Activated effector memory CD4-positive, alpha-beta T cell treated with Interleukin-2 at 50 U/mL for 16 hours (primary cell): Measurements from ENCODE around the gene PAOX.
A peak's percentile ranks its signal among the peaks of the same experiment; 100 is the strongest.

Source experiments
- DNase-seq: peaks from one replicate; pipeline ENCODE4 v3.0.0-alpha.2; 2020

The PAOX gene

DNA sequence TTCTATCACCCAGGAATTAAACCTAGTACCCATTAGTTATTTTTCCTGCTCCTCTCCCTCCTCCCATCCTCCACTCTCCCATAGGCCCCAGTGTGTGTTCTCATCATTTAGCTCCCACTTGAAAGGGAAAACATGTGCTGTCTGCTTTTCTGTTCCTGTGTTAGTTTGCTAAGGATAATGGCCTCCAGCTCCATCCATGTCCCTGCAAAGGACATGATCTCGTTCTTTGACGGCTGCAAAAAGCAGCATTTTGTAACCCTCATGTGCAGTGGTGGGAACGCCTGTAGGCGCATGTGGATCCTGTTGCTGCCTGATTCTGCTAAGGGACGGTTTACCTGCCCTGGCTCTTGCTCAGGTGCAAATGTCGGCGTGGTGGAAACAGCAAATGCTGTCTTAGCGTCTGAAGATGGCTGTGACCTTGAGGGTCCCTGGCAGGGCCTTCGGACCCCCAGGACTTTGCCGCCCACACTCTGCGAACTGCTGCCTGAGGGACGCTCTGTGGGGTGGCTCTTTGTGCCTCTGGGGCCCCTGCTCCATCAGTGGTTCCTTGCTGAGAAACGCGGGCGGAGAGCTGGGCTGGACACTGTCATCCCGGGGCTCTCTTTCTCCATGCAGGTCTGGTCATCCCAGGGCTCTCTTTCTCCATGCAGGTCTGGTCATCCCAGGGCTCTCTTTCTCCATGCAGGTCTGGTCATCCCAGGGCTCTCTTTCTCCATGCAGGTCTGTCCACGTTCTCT, 9.3 kb downstream of the PAOX start:
- no peak for DNase-seq

DNA sequence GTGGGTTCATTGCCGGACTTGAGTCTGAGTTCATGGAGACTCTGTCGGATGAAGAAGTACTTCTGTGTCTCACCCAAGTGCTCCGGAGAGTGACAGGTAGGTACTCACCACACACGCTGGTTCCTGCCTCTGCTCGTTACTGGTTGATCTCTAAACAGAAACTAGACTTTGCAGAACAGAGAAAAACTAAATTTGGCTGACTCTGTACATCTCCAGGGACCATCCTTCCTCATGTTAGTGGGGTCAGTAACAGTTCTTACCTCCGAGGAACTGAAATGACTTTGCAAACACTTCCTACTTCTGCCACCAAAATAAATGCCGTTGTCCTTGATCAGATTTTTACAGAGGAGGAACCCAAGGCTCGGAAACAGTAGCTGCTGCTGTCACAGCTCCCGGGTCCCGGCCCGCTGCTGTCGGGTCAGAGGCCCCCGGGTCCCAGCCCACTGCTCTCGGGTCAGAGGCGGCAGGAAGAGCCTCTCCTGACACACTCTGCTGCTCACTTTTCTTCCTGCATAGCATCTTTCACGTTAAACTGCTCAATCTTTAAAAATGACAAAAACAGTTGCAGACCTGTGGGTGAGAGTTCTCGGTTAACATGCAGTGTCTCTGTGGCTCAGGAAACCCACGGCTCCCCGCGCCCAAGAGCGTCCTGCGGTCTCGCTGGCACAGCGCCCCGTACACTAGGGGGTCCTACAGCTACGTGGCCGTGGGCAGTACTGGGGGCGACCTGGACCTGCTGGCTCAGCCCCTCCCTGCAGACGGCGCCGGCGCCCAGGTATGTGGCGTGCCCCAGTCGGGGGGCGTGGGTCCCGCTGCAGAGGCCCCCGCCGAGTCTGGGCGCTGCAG, 10.1 kb downstream of the PAOX start:
- peak; percentile 27 for DNase-seq

DNA sequence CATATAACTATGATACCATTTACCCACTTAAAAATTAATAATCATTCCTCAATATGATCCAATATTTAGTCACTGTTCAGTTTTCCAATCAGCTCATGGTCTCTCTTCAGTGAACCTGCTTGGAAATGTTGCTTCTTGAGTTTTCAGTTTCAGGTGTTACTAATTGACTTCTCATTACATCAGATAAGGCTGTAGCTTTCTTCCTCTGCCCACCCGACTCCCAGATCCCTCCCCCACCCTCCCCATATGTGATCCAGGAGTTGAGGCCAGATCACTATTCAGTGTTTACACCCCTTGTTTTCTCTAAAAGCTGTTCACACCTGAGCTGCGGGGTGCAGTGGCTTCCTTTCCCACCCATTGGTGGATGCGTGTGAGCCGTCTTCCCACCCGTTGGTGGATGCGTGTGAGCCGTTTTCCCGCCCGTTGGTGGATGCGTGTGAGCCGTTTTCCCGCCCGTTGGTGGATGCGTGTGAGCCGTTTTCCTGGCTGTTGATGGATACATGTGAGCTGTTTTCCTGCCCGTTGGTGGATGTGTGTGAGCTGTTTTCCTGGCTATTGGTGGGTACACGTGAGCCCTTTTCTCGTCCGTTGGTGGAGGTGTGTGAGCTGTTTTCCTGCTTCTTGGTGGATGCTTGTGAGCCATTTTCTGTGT, 11.7 kb downstream of the PAOX start:
- no peak for DNase-seq

DNA sequence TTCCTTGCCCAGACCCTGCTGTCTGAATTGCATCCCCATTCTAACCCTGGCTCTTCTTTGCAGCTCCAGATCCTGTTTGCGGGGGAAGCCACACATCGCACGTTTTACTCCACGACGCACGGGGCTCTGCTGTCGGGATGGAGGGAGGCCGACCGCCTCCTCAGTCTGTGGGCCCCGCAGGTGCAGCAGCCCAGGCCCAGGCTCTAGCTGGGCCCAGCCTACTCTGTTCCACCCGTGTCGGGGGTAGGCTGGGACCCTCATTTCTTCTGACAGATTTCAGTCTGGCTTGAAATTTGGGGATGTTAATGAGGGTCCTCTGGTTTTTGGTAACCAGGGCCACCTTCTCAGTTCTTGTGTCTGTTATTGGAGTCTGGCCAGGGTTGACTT, 12.2 kb downstream of the PAOX start:
- no peak for DNase-seq

DNA sequence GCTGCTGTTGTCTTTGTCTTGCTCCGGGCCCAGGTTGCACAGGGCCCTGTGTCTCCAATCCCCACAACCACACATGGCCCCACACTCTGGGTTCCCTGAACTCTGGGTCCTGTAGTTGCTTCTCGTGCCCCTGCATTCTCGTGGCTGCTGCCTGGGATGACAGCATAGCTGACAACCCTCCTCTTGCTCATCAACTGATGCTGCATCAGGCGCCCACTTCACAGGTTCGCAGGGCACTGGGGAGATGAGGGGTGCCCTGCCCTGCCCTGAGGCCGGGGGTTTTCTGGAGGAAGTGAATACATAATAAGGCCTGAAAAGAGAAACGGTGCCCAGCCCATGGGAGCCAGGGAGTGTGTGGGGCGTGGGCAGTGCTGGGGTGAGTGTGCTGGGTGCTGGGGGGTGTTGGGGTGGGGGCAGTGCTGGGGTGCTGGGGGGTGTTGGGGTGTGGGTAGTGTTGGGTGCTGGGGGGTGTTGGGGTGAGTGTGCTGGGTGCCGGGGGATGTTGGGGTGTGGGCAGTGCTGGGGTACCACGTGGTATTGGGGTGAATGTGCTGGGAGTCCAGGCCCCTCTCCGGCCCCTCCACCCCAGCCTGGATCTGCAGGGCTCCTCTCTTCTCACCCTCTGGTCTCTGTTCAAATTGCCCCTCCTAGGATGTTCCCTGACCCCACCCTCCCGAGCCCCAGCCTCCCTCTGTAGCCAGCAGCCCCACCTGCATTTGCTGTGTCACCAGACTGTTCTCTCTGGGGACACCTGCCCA, 12.9 kb downstream of the PAOX start:
- no peak for DNase-seq

DNA sequence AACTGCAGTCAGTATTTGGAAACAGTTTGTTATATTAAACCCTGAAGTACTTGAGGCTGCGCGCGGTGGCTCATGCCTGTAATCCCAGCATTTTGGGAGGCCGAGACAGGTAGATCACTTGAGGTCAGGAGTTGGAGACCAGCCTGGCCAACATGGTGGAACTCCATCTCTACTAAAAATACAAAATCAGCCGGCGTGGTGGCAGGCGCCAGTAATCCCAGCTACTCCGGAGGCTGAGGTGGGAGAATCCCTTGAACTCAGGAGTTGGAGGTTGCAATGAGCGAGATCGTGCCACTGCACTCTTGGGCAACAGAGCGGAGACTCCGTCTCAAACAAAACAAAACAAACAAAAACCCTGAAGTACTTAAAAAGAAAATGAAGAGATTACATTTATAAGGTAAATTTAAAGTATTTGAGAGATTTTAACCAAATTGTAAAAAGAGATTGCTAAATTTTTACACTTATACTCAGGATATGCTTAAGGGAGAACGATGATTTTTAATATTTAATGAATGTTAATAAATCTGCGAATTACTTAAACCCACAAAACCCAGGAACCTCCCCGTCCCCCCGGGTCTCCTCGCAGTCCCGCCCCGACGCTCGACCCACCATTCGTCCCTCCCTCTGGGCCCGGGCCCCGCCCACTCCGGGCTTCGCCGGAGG, 14.5 kb downstream of the PAOX start:
- no peak for DNase-seq

DNA sequence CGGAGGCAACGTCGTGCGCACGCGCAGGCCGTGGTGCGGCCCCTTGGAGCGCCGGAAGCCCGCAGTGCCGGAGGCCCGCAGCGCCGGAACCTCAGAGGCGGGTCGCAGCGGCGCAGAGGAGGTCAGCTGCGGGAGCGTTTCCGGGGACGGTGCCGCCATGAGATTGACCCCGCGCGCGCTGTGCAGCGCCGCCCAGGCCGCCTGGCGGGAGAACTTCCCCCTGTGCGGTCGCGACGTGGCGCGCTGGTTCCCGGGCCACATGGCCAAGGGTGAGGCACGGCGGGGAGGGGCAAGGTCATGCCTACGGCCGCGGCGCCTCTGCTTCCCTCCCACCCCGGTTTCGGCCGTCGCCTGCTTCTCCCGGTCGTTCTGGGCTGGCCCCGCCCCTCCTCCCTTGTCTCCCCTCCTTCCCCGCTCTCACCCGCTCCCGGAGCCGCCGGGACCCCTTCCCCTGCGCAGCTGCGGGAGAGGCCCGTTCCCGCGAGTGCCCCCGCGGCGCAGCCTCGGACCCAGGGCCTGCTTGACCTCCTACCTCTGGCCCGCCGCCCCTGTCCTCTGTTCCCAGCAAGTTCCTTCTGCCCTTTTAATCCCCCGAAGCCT, 15.1 kb downstream of the PAOX start, which contains the start of gene MTG1:
MTG1 (plus strand) TSS at position 94 of the 600 bp plus-strand sequence; CDS start at position 158, 64 bp downstream.
- DNase-seq: peak; percentile 91

DNA sequence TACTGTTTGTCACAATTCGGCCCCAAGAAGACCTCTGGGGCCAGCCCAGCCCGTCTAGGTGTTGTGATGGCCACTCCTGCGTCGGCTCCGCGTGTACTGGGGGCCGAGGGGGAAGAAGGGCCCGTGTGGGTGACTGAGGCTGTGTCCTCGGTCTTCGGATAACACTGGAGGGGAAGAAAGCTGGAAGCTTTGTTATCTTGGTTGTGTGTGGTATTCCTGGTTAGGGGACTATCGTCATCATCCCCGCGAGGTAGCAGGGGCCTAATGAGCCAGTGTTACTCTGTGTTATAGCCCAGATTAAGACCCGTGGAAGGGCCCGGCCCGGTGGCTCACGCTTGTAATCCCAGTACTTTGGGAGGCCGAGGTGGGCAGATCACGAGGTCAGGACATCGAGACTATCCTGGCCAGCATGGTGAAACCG, 15.7 kb downstream of the PAOX start:
- DNase-seq: no peak

DNA sequence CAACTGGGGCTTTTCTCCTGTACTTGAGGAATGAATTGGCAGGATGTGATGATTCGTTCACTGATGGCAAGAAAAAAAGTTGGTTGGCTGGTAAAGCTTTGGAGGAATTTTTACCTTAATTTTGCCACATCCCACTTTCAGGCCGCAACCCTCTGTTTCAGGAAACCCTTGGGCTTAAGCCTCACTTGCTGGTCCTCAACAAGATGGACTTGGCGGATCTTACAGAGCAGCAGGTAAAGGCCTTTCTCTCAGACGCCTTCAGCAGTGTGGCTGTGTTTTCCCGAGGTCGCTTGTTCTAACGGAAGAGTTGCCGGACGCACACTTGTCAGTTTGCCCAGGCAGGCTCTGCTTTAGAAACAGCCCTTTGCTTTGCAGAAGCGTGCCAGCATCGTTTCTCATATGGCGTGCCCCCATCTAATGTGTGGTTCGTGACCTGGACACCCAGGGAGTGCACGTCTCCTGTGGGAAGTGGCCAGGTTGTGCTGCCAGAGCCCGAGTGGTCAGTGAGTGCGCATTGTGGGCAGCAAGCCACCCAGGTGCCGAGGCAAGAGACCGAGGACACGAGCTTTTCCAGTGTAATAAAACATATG, 17.1 kb downstream of the PAOX start:
- DNase-seq: no peak

DNA sequence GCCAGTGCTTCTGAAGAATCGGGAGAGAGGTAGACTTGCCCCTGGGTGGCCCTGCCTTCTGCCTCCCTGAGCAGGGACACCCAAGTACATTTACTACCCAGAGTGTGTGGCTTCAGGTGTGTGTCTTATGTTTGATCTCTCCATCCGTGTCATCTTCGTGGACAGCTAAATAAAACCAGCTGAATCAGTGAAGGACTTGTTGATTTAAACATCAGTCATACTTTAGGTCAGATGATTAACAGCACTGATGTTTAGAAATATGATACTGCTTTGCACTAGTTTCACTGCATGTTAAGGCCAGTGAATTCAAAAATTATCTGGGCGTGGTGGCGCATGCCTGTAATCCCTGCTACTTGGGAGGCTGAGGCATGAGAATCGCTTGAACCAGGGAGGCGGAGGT, 18.9 kb downstream of the PAOX start:
- no peak for DNase-seq

DNA sequence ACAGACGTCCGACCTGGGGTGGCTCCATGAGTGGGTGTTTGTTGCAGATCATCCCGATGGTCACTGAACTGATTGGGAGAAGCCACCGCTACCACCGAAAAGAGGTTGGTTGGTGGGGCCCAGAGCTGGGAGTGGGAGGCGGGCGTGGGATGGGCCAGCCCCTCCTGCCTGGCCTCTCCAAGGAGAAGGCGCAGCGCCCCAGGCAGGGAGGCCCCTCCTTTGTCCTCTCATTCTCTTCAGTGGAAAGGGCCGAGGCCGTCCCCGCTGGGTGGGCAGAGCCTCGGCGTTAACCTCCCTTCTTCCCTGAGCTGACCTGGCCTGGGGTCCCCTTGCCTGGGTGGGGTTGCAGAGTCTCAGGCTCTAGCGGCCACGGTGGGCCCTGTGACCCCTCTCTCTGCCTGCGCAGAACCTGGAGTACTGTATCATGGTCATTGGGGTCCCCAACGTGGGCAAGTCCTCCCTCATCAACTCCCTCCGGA, 20.1 kb downstream of the PAOX start:
- no peak for DNase-seq

DNA sequence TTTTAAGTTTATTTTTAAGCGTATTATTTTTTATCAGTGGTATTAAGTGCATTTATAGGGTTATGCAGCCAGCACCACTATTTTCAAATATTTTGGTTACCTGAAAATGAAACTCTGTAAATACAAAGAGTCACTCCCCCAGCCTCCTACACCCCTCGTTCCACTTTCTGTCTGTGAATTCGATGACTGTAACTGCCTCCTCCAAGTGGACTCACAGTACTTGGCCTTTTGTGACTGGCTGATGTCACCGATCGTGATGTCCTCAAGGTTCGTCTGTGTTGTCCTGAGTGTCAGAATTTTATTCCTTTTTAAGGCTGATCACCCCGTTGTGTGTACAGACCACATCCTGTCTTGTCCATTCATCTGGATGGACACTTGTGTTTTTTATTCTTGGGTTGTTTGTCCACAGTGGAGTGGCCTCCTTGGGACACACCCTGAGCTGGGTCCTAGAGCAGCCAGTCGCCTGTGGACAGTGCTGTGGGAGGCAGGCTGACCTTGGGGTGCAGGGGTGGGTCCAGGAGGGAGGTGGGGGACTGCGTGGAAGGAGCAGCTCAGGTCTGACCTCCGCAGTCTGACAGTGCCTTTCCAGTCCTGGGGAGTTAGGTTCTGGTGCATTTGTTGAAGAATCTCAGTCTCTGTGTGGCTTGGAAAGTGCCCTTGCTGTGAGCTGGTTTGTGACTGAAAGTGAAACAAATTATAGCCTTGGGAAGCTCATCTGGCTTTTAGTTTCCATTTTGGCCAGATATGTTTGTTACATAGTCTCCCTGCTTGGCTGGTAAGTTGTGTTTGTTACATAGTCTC, 21.8 kb downstream of the PAOX start:
- no peak for DNase-seq

DNA sequence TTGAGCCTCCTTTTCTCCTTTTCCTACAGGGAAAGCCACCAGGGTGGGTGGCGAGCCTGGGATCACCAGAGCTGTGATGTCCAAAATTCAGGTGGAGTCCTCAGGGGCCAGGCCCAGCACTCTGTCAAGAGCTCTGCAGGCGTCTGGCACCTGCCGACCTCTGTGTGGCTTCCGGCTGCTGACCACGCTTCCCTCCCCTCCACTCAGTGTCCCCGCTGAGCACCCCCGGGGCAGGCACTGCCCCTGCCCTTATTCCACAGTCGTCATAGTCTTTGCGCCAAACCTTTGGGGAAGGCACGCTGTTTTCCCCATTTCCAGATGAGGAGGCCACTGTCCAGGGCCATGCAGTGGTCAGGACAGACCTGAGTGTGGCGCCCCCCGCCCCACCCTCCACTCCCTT, 22.4 kb downstream of the PAOX start:
- DNase-seq: no peak

DNA sequence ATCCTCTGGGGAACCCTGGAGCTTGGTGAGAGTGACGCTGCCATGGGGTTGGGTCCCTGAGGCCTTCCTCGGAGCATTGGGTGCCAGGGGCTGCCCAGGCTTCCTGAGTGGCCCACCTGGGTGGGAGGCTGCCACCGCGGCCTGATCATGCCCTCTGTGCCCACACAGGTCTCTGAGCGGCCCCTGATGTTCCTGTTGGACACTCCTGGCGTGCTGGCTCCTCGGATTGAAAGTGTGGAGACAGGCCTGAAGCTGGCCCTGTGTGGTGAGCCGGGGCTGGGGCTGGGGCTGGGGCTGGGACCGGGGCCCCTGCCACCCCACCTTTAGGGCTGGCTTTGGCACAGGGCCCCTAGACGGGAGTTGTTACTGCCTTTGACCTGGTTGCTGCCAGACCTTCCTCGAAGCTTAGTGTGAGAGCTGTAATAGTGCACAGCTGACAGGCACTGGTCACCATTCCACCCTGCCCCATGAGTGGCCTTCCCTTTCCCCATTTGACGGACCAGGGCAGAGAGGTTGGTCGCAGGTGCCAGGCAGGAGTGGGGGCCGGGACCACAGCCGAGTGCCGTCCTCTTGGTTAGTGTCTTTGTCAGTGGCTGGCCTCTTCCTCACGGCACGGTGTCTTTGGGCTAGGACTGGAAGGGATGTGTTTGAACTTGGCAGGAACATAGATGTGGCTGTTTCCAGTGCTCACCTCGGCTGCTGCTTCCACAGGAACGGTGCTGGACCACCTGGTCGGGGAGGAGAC, 23.1 kb downstream of the PAOX start:
- DNase-seq: no peak

DNA sequence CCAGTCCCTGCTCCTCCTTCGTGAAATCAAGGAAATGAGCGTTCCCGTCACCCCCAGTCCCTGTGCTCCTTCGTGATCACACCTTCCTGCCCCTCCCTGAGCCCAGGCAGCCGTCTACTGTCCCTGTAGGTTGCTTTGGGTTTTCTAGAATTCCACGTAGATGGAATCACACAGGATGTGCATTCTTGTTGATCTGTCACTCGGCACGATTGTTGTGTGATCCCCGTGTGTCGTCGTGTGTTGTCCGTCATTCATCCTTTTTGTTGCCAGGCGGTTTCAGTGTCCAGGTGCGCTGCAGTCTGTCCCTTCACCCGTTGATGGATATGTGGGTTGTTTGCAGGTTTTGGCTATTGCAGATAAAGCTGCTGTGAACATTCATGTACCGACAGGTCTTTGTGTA, 24.3 kb downstream of the PAOX start:
- no peak for DNase-seq

DNA sequence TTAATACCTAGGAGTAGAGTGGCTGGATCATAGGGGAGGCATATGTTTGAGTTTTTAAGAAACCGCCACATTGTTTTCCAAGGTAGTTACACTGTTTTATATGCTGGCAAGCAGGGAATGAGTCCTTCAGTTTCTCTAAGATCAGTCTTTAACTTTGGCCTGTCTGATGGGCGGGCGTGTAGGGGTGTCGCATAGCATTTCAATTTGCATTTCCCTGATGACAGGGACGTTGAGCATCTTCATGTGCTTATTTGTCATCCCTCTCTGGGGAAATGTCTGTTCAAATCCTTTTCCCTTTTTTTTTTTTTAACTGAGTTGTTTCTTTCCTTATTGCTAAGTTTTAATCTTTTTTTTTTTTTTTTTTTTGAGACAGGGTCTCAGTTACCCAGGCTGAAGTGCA, 24.7 kb downstream of the PAOX start:
- no peak for DNase-seq

DNA sequence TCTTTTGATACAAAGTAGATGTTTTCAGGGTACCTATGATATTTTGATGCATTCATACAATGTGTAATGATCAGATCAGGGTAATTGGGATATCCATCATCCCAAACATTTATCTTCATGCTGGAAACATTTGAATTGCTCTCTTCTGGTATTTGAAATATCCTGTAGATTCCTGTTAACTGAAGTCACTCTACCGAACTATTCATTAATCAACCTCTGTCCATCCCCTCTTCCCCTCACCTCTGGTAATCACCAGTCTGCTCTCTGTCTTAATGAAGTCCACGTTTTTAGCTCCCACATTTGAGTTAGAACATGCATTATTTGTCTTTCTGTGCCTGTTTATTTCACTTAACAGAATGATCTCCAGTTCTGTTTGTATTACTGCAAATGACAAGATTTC, 26.2 kb downstream of the PAOX start:
- no peak for DNase-seq

DNA sequence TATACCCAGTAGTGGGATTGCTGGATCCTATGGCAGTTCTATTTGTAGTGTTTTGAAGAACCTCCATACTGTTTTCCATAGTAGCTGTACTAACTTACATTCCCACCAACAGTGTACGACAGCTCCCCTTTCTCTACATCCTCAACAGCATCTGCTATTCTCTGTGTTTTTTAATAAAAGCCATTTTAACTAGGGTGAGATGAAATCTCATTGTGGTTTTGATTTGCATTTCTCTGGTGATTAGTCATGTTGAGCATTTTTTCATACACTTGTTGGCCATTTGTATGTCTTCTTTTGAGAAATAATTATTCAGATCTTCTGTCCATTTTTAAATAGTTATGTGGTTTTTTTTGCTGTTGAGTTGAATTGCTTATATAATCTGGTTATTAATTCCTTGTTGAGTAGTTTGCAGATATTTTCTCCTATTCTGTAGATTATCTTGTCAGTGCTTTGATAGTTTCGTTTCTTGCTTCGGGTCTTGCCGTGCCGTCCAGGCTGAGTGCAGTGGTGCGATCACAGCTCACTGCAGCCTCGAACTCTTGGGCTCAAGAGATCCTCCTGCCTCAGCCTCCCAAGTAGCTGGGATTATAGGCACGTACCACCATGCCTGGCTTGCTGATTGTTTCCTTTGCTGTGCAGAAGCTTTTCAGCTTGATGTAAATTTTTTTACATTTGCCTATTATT, 26.9 kb downstream of the PAOX start:
- DNase-seq: no peak
